H9 (cell line): ENCODE data around the gene PCARE. TPM values are rescaled to one million over a fixed set of nuclear protein-coding genes. Genes with fewer than 3 reads are reported as not detected.

Source experiments
- DNase-seq: peaks from one replicate; pipeline ENCODE4 v3.0.0-alpha.2; 2017
- H2AFZ ChIP-seq: one replicate; pipeline ENCODE4 v1.6.1; 2013; ENCODE audit warnings: mild to moderate bottlenecking, low read length, control low read depth, moderate library complexity
- H2AK5ac ChIP-seq: 2 replicates; pipeline ENCODE4 v1.6.1; 2013; ENCODE audit warnings: low read length, control low read depth, mixed read lengths; ENCODE audit not compliant: insufficient read length
- H2BK120ac ChIP-seq: one replicate; pipeline ENCODE4 v1.6.1; 2013; ENCODE audit warnings: low read depth, mild to moderate bottlenecking, low read length, control low read depth, inconsistent platforms; ENCODE audit not compliant: poor library complexity, severe bottlenecking
- H2BK12ac ChIP-seq: 2 replicates; pipeline ENCODE4 v1.6.1; 2013; ENCODE audit warnings: low read length, control low read depth, mixed read lengths, low read depth; ENCODE audit not compliant: insufficient read length
- H2BK15ac ChIP-seq: 2 replicates; pipeline ENCODE4 v1.6.1; 2013; ENCODE audit warnings: low read depth, low read length, control low read depth
- H2BK20ac ChIP-seq: one replicate; pipeline ENCODE4 v1.6.1; 2013; ENCODE audit warnings: low read depth, mild to moderate bottlenecking, low read length, control low read depth, inconsistent platforms; ENCODE audit not compliant: poor library complexity, severe bottlenecking
- H2BK5ac ChIP-seq: 2 replicates; pipeline ENCODE4 v1.6.1; 2013; ENCODE audit warnings: low read length, control low read depth, mixed read lengths; ENCODE audit not compliant: insufficient read length
- H3K14ac ChIP-seq: 2 replicates; pipeline ENCODE4 v1.6.1; 2013; ENCODE audit warnings: low read length, control low read depth; ENCODE audit not compliant: insufficient read depth
- H3K18ac ChIP-seq: 2 replicates; pipeline ENCODE4 v1.6.1; 2013; ENCODE audit warnings: low read depth, mild to moderate bottlenecking, mixed read lengths, low read length, control low read depth; ENCODE audit not compliant: insufficient read length
- H3K23ac ChIP-seq: 2 replicates; pipeline ENCODE4 v1.6.1; 2013; ENCODE audit warnings: low read length, control low read depth, mixed read lengths, low read depth; ENCODE audit not compliant: insufficient read length
- H3K23me2 ChIP-seq: 2 replicates; pipeline ENCODE4 v1.6.1; 2013; ENCODE audit warnings: low read depth, mild to moderate bottlenecking, mixed read lengths, low read length, control low read depth; ENCODE audit not compliant: insufficient read length, poor library complexity, severe bottlenecking
- H3K27ac ChIP-seq: 2 replicates; pipeline ENCODE4 v1.5.1; 2013; ENCODE audit warnings: low read length, control low read depth, mixed read lengths, low read depth; ENCODE audit not compliant: insufficient read length
- H3K27me3 ChIP-seq: 2 replicates; pipeline ENCODE4 v1.6.1; 2013; ENCODE audit warnings: low read length, control low read depth, inconsistent platforms; ENCODE audit not compliant: insufficient read depth
- H3K4ac ChIP-seq: 2 replicates; pipeline ENCODE4 v1.6.1; 2013; ENCODE audit warnings: low read depth, mild to moderate bottlenecking, control low read depth, inconsistent platforms, low read length, moderate library complexity
- H3K4me1 ChIP-seq: 2 replicates; pipeline ENCODE4 v1.6.1; 2013; ENCODE audit warnings: low read length, control low read depth, inconsistent platforms; ENCODE audit not compliant: insufficient read depth
- H3K4me2 ChIP-seq: 2 replicates; pipeline ENCODE4 v1.6.1; 2013; ENCODE audit warnings: low read length, control low read depth, mixed read lengths; ENCODE audit not compliant: insufficient read length, insufficient read depth
- H3K56ac ChIP-seq: 2 replicates; pipeline ENCODE4 v1.6.1; 2013; ENCODE audit warnings: low read depth, mild to moderate bottlenecking, mixed read lengths, low read length, control low read depth; ENCODE audit not compliant: insufficient read length
- H3K79me1 ChIP-seq: 2 replicates; pipeline ENCODE4 v1.6.1; 2013; ENCODE audit warnings: low read depth, mild to moderate bottlenecking, moderate library complexity, low read length, control low read depth, inconsistent platforms; ENCODE audit not compliant: insufficient read depth, poor library complexity, severe bottlenecking
- H3K79me2 ChIP-seq: 2 replicates; pipeline ENCODE4 v1.6.1; 2013; ENCODE audit warnings: low read length, control low read depth, inconsistent platforms; ENCODE audit not compliant: insufficient read depth
- H3K9ac ChIP-seq: 2 replicates; pipeline ENCODE4 v1.6.1; 2013; ENCODE audit warnings: low read length, control low read depth, mixed read lengths; ENCODE audit not compliant: insufficient read length; ENCODE audit errors: extremely low read depth
- H3K9me3 ChIP-seq: one replicate; pipeline ENCODE4 v1.6.1; 2013; ENCODE audit warnings: low read depth, low read length, inconsistent platforms; ENCODE audit not compliant: control insufficient read depth
- H3T11ph ChIP-seq: one replicate; pipeline ENCODE4 v1.6.1; 2013; ENCODE audit warnings: mild to moderate bottlenecking, low read length, control low read depth, inconsistent platforms
- H4K20me1 ChIP-seq: one replicate; pipeline ENCODE4 v1.6.1; 2013; ENCODE audit not compliant: control insufficient read depth, insufficient read length, insufficient read depth
- H4K5ac ChIP-seq: 2 replicates; pipeline ENCODE4 v1.6.1; 2013; ENCODE audit warnings: low read depth, mild to moderate bottlenecking, mixed read lengths, low read length, control low read depth; ENCODE audit not compliant: insufficient read length
- H4K8ac ChIP-seq: replicated peaks from 2 replicates; pipeline ENCODE4 v1.6.1; 2013; ENCODE audit warnings: low read length, control low read depth, mixed read lengths, low read depth; ENCODE audit not compliant: insufficient read length
- H4K91ac ChIP-seq: 2 replicates; pipeline ENCODE4 v1.6.1; 2013; ENCODE audit warnings: low read depth, mild to moderate bottlenecking, moderate library complexity, mixed read lengths, low read length, control low read depth; ENCODE audit not compliant: insufficient read length
- H3K27ac Mint-ChIP-seq, 3 experiments: 2 replicates in 2 of 3; 3 replicates in 1 of 3; pipeline ENCODE4 v1.8.0; 2020 to 2021; ENCODE audit warnings: mixed read lengths in 3 of 3, mild to moderate bottlenecking in 1 of 3, moderate library complexity in 1 of 3
- H3K27me3 Mint-ChIP-seq: 2 replicates; pipeline ENCODE4 v1.8.0; 2021; ENCODE audit warnings: low read depth, mild to moderate bottlenecking, moderate library complexity, mixed read lengths
- H3K36me3 Mint-ChIP-seq, 3 experiments: 2 replicates in 2 of 3; 3 replicates in 1 of 3; pipeline ENCODE4 v1.8.0; 2020 to 2021; ENCODE audit warnings: low read depth in 3 of 3, mixed read lengths in 3 of 3; ENCODE audit not compliant: insufficient read depth in 1 of 3
- H3K4me1 Mint-ChIP-seq, 2 experiments: 2 replicates each; pipeline ENCODE4 v1.8.0; 2020; ENCODE audit warnings: mixed read lengths in 2 of 2
- H3K4me3 Mint-ChIP-seq, 2 experiments: 2 replicates in 1 of 2; 3 replicates in 1 of 2; pipeline ENCODE4 v1.8.0; 2020 to 2021; ENCODE audit warnings: mild to moderate bottlenecking in 2 of 2, mixed read lengths in 2 of 2, moderate library complexity in 1 of 2
- H3K9me3 Mint-ChIP-seq, 2 experiments: 2 replicates in 1 of 2; 3 replicates in 1 of 2; pipeline ENCODE4 v1.8.0; 2020; ENCODE audit warnings: mild to moderate bottlenecking in 2 of 2, mixed read lengths in 2 of 2, moderate library complexity in 1 of 2
- WGBS: extraction: QIAGEN DNeasy Blood & Tissue Kit; methylation state at CpG from one replicate; pipeline ENCODE4 v1.1.7; 2013; ENCODE audit warnings: missing lambda C conversion rate, low lambda C conversion rate, mixed read lengths; ENCODE audit not compliant: insufficient read length; ENCODE audit errors: extremely low coverage; 5-methylcytosine and 5-hydroxymethylcytosine counted together
- total RNA-seq: library from RNA; stranded (reverse); gene quantifications from 2 replicates; pipeline ENCODE4 v1.2.1, GENCODE V29; 2021
- TF ChIP-seq, protein P1 (sequence below): fragments of 200-600 bp; sonication (generic); conservative IDR thresholded peaks from 3 replicates; pipeline ENCODE4 v1.8.0; 2021; ENCODE audit warnings: antibody characterized with exemption, mild to moderate bottlenecking

Gene PCARE
- total RNA-seq, 1 experiment from 2014 or later, result not detected

DNA sequence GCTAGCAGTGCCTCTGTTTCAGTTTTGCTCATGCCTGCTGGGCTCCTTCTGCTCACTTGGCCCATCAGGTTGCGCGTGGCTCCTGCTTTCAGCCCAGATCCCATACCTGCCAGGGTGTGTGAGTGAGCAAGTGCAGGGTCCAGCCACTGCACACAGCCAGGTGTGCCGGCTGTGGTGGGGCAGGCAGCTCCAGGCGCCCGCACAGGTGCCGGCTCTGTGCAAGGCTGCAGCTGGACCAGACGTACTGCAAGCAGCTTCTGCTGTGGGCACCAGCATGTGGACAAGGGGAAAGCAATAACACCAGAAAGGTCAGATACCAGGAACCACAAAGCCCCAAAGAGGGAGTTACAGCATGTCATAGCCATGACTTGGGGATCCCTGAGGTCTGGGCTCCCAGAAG is 5.6 kb upstream of the PCARE start:
- H2BK20ac ChIP-seq, result no peak overlapping the region
- no peaks in the 10 kb centered on the region for H4K20me1 ChIP-seq
- H3K23me2 ChIP-seq, result no peaks in the 10 kb centered on the region
- no peak overlapping the region for H3K56ac ChIP-seq
- no peak overlapping the region for H2BK15ac ChIP-seq
- DNase-seq, result no peak
- no peak overlapping the region for H4K91ac ChIP-seq
- no peak overlapping the region for H2AFZ ChIP-seq
- no peaks in the 10 kb centered on the region for H3K27me3 ChIP-seq
- Mint-ChIP-seq H3K27me3 (peaks cover 2% of the 10 kb centered on the region; the same call in 1 of the 2 replicates), H3K36me3 (peaks cover 0 to 7% (median 3%) of the 10 kb centered on the region in 3 experiments; a peak in 4 of 7 replicates), H3K27ac (no peak overlapping the region), H3K4me3 (no peak overlapping the region), H3K9me3 (peaks cover 14 to 15% of the 10 kb centered on the region in 2 experiments), H3K4me1 (peaks cover 0 to 5% of the 10 kb centered on the region in 2 experiments; a peak in 2 of 4 replicates)
- H3K79me1 ChIP-seq, result no peaks in the 10 kb centered on the region
- H2AK5ac ChIP-seq, result no peak overlapping the region
- H3K4me1 ChIP-seq, result no peaks in the 10 kb centered on the region
- no peak overlapping the region for H2BK5ac ChIP-seq
- no peak overlapping the region for H3K4me2 ChIP-seq
- H3K14ac ChIP-seq, result no peak overlapping the region
- no peak overlapping the region for H2BK12ac ChIP-seq
- H4K5ac ChIP-seq, result no peak overlapping the region
- WGBS, result no CpG with 5 or more reads among the region's 7 CpGs
- no peaks in the 10 kb centered on the region for H3K79me2 ChIP-seq
- TF ChIP-seq, protein P1, sequence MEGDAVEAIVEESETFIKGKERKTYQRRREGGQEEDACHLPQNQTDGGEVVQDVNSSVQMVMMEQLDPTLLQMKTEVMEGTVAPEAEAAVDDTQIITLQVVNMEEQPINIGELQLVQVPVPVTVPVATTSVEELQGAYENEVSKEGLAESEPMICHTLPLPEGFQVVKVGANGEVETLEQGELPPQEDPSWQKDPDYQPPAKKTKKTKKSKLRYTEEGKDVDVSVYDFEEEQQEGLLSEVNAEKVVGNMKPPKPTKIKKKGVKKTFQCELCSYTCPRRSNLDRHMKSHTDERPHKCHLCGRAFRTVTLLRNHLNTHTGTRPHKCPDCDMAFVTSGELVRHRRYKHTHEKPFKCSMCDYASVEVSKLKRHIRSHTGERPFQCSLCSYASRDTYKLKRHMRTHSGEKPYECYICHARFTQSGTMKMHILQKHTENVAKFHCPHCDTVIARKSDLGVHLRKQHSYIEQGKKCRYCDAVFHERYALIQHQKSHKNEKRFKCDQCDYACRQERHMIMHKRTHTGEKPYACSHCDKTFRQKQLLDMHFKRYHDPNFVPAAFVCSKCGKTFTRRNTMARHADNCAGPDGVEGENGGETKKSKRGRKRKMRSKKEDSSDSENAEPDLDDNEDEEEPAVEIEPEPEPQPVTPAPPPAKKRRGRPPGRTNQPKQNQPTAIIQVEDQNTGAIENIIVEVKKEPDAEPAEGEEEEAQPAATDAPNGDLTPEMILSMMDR, result no peak
- peaks cover 8% of the 10 kb centered on the region for H3K9me3 ChIP-seq
- H3K18ac ChIP-seq, result no peak overlapping the region
- no peak overlapping the region for H3K23ac ChIP-seq
- H3T11ph ChIP-seq, result no peak overlapping the region
- H3K4ac ChIP-seq, result no peak overlapping the region
- no peak overlapping the region for H4K8ac ChIP-seq
- no peak overlapping the region for H3K9ac ChIP-seq
- no peak overlapping the region for H3K27ac ChIP-seq
- no peak overlapping the region for H2BK120ac ChIP-seq
